Measurements from ENCODE around the gene C1GALT1C1. TPM values are rescaled to one million over a fixed set of nuclear protein-coding genes. Genes with fewer than 3 reads are reported as not detected.
A peak's percentile ranks its signal among the peaks of the same experiment; 100 is the strongest.

The C1GALT1C1 gene
- total RNA-seq, 1 donor from 2014 or later, result 16.2 TPM

- no peak for DNase-seq (ENCODE audit: low spot score)
- Mint-ChIP-seq H3K36me3 (ENCODE audit: low read depth) (peaks cover 5% of the 10 kb centered on the region), H3K27ac (ENCODE audit: unreplicated experiment) (no peak overlapping the region), H3K4me1 (ENCODE audit: low read depth) (no peaks in the 10 kb centered on the region), H3K27me3 (ENCODE audit: low read depth) (no peaks in the 10 kb centered on the region), H3K9me3 (ENCODE audit: low read depth) (peaks cover 6% of the 10 kb centered on the region), H3K4me3 (ENCODE audit: unreplicated experiment) (no peak overlapping the region)
- no peak for TF ChIP-seq CTCF (IDR thresholded peaks at IDR 0.05)
These were observed 15.0 kb downstream of the C1GALT1C1 start for GRCh38 chrX:120614816-120615215.

- Mint-ChIP-seq H3K4me3 (ENCODE audit: unreplicated experiment) (no peak overlapping the region), H3K4me1 (ENCODE audit: low read depth) (no peaks in the 10 kb centered on the region), H3K27ac (ENCODE audit: unreplicated experiment) (no peak overlapping the region), H3K27me3 (ENCODE audit: low read depth) (no peaks in the 10 kb centered on the region), H3K9me3 (ENCODE audit: low read depth) (peaks cover 3% of the 10 kb centered on the region), H3K36me3 (ENCODE audit: low read depth) (peaks cover 1% of the 10 kb centered on the region)
- TF ChIP-seq CTCF (IDR thresholded peaks at IDR 0.05), result no peak
- DNase-seq (ENCODE audit: low spot score), result no peak
These were observed 17.8 kb downstream of the C1GALT1C1 start for GRCh38 chrX:120612086-120612485.

- peaks cover 23% of the 10 kb centered on the region for H3K9me3 Mint-ChIP-seq (ENCODE audit: low read depth)
- no peak for DNase-seq (ENCODE audit: low spot score)
- no peak for TF ChIP-seq CTCF (IDR thresholded peaks at IDR 0.05)
- peak overlapping the region; percentile 98 for H3K27ac Mint-ChIP-seq (ENCODE audit: unreplicated experiment)
- H3K36me3 Mint-ChIP-seq (ENCODE audit: low read depth), result no peaks in the 10 kb centered on the region
- H3K4me3 Mint-ChIP-seq (ENCODE audit: unreplicated experiment), result peak overlapping the region; percentile 87
- H3K4me1 Mint-ChIP-seq (ENCODE audit: low read depth), result peaks cover 17% of the 10 kb centered on the region
- no peaks in the 10 kb centered on the region for H3K27me3 Mint-ChIP-seq (ENCODE audit: low read depth)
These were observed 25.5 kb downstream of the C1GALT1C1 start for GRCh38 chrX:120604361-120604782.

GRCh38 chrX:120603707-120604360 is 26.0 kb downstream of the C1GALT1C1 start, which contains the start of gene MCTS1:
Gene MCTS1, plus strand, starts transcription at chrX:120604101. Its CDS starts 136 bp downstream, at chrX:120604237.
- Mint-ChIP-seq H3K27me3 (ENCODE audit: low read depth) (no peaks in the 10 kb centered on the region), H3K9me3 (ENCODE audit: low read depth) (peaks cover 23% of the 10 kb centered on the region), H3K27ac (ENCODE audit: unreplicated experiment) (peak within 1 kb of the TSS; percentile 98), H3K4me3 (ENCODE audit: unreplicated experiment) (peak within 1 kb of the TSS; percentile 87), H3K4me1 (ENCODE audit: low read depth) (peaks cover 17% of the 10 kb centered on the region), H3K36me3 (ENCODE audit: low read depth) (no peaks in the 10 kb centered on the region)
- TF ChIP-seq CTCF (IDR thresholded peaks at IDR 0.05), result no peak
- peak; percentile 94 for DNase-seq (ENCODE audit: low spot score)

GRCh38 chrX:120585702-120586101 is 44.2 kb downstream of the C1GALT1C1 start:
- H3K27me3 Mint-ChIP-seq (ENCODE audit: low read depth), result no peaks in the 10 kb centered on the region
- no peak overlapping the region for H3K4me3 Mint-ChIP-seq (ENCODE audit: unreplicated experiment)
- H3K27ac Mint-ChIP-seq (ENCODE audit: unreplicated experiment), result no peak overlapping the region
- no peaks in the 10 kb centered on the region for H3K4me1 Mint-ChIP-seq (ENCODE audit: low read depth)
- H3K9me3 Mint-ChIP-seq (ENCODE audit: low read depth), result peaks cover 26% of the 10 kb centered on the region
- no peaks in the 10 kb centered on the region for H3K36me3 Mint-ChIP-seq (ENCODE audit: low read depth)
- no peak for DNase-seq (ENCODE audit: low spot score)
- TF ChIP-seq CTCF (IDR thresholded peaks at IDR 0.05), result no peak

Other genes starting within 250 kb of the C1GALT1C1 start
- gene LAMP2, start 160.8 kb downstream of the C1GALT1C1 start, total RNA-seq, result 155 to 171 TPM (median 157 TPM) in 3 replicates
- gene CUL4B, start 69.1 kb downstream of the C1GALT1C1 start, total RNA-seq, result 41.5 to 55.7 TPM (median 44.1 TPM) in 3 replicates
- gene MCTS1, start 26.0 kb downstream of the C1GALT1C1 start, total RNA-seq, result 28.8 to 46.1 TPM (median 30.2 TPM) in 3 replicates
- not detected in 3 replicates for gene CT47B1, start 245.8 kb upstream of the C1GALT1C1 start, total RNA-seq

Measured in chondrocyte (in vitro differentiated cells).